Activated T-helper 17 cell treated with anti-CD3 and anti-CD28 coated beads, Interleukin-2, amount 50 U/mL, for 72 hours (primary cell): ENCODE data around the gene ASB6. TPM values are rescaled to one million over a fixed set of nuclear protein-coding genes. Genes with fewer than 3 reads are reported as not detected.

ENCODE experiments used
- ATAC-seq: fragments of 150-1000 bp; cut with Tn5 transposase; replicated peaks from 2 replicates; pipeline ENCODE4 v1.10.0; 2021; ENCODE audit warnings: mild to moderate bottlenecking, moderate library complexity
- H3K27ac Mint-ChIP-seq: one replicate; pipeline ENCODE4 v1.8.0; 2022; ENCODE audit warnings: mixed read lengths
- H3K27me3 Mint-ChIP-seq: one replicate; pipeline ENCODE4 v1.8.0; 2022; ENCODE audit warnings: mixed read lengths
- H3K36me3 Mint-ChIP-seq: one replicate; pipeline ENCODE4 v1.8.0; 2022; ENCODE audit warnings: low read depth, mild to moderate bottlenecking, mixed read lengths
- H3K4me1 Mint-ChIP-seq: one replicate; pipeline ENCODE4 v1.8.0; 2022; ENCODE audit warnings: mixed read lengths
- H3K4me3 Mint-ChIP-seq: one replicate; pipeline ENCODE4 v1.8.0; 2022; ENCODE audit warnings: mild to moderate bottlenecking, mixed read lengths
- H3K9me3 Mint-ChIP-seq: one replicate; pipeline ENCODE4 v1.8.0; 2022; ENCODE audit warnings: mixed read lengths
- total RNA-seq, 2 donors: library from RNA; stranded (reverse); gene quantifications; one replicate each; pipeline ENCODE4 v1.2.3, GENCODE V29; 2022

The ASB6 gene
- total RNA-seq, 2 donors from 2014 or later: 12.3 to 26.4 TPM

DNA sequence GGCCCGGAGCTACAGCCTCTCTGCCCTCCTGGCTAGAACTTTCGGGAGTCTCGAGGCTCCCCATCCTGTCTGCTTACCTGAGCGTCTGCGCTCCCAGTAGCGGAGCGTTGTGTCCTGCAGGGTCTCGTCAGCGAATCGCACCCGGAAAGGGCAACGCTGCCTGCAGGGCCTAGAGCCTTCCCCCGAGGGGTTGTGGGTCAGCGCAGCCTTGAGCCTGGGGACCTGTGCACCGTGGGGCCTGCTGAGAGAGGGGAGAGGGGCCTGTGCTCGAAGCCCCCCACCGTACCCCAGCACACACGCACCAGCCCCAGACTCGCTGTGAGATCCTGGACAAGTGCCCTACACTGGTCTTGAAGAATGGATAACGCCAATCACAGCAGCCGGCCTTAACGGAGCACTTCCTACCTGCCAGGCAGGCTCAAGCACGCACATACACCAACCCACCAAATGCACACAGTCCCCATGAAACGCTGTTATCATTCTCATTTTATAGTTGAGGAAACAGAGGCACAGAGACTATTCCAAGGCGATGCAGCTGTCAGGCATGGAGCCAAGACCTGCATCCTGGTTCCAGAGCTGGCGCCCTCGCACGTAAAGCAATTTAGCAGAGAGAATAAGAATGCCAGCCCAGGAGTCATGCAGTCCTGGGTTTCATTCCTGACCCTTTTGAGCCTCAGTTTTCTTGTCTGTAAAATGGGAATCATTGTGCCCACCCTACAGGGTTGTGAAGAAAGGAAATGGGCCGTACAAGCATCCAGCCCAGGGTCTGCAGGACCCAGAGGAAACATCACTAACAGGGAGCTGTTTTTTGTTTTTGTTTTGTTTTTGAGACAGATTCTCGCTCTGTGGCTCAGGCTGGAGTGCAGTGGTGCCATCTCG lies 26.3 kb downstream of the ASB6 start:
- no peak for ATAC-seq
- Mint-ChIP-seq H3K4me3 (no peak overlapping the region), H3K36me3 (no peaks in the 10 kb centered on the region), H3K4me1 (peaks cover 4% of the 10 kb centered on the region), H3K9me3 (no peaks in the 10 kb centered on the region), H3K27ac (no peak overlapping the region), H3K27me3 (peaks cover 10% of the 10 kb centered on the region)

DNA sequence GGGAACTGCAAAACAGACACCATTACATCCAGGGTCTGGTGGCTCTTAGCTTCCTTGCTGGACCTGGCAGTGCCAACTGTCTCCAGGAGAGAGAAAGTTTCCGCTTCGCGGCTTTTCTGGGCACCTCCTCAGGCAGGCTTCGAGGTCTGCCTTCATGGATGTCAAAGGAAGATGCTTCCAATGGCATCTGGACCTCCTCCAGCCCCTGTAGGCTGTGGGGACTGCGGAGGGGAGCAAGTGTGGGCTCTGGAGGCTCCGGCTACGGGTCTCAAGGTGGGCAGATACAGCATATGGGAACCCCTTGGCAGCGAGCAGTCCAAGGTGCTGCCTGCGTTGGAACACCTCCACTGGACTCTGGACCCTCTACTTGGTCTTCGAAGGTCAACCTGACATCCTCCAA lies 27.0 kb downstream of the ASB6 start:
- no peaks in the 10 kb centered on the region for H3K36me3 Mint-ChIP-seq
- H3K4me1 Mint-ChIP-seq: peaks cover 5% of the 10 kb centered on the region
- H3K4me3 Mint-ChIP-seq: no peak overlapping the region
- no peaks in the 10 kb centered on the region for H3K9me3 Mint-ChIP-seq
- peaks cover 10% of the 10 kb centered on the region for H3K27me3 Mint-ChIP-seq
- no peak for ATAC-seq
- no peak overlapping the region for H3K27ac Mint-ChIP-seq

DNA sequence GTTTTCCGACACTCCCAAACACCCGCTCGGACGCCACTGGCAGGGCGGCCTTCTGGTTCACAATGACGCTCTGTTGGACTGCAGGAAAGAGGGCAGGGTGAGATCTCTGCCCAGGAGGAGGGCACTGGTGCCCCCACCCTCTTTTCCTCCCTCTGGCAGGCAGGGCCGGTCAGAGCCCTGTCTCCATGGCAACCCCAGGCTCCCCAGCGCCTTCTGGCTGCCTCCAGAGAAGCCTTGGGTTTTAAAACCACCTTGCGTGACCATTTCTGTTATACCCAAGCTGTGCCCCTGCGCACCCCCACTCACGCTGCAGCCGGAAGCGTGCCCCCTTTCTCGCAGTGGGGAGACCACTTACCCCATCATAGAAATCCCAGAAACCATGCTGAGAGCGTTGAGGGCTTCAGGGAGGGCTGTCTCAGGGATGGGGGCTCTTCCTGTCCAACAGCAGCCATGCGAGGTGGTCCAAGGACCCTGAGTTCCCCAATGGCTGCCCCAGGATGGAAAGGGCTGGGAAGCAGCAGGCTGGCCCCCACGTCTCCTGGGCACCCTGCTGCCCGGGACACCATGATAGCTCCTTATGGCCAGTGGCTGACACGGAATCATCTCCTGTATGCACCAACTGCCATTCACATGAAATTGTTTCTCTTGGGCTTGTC lies 28.3 kb downstream of the ASB6 start:
- no peak overlapping the region for H3K4me3 Mint-ChIP-seq
- H3K4me1 Mint-ChIP-seq: peaks cover 9% of the 10 kb centered on the region
- H3K27ac Mint-ChIP-seq: no peak overlapping the region
- no peaks in the 10 kb centered on the region for H3K36me3 Mint-ChIP-seq
- peaks cover 5% of the 10 kb centered on the region for H3K27me3 Mint-ChIP-seq
- ATAC-seq: no peak
- H3K9me3 Mint-ChIP-seq: no peaks in the 10 kb centered on the region

DNA sequence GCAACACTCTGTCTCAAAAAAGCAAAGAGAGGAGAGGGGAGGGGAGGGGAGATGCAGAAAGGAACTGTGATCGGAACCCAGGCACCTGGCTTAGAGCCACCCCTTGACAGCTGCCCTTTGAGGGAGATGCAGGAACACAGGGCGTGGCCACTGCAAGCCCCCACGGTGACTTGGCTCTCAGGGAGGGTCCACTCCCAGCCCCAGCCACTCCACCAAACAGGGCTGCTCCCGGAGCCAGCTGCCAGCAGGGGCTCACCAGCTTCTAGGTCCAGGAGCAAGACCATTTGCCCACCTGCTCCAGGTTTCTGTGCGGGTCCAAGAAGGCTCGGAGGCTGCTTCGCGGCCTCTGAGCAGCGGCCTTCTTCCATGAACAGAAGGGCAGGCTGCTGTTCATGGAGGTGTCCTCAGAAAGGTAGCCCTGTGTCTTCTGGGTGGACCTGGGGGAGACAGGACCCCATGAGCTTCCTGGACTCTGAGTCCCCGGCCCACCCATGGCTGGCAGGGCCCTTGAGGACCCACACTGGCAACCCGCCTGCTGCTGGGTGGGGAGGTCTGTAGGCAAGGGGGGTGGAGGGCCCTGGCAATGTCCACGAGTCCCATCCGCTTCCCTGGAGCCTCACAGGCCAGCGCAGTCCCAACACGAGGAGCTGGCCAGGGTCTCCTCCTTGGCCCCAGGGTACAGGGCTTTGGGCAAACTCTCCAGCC lies 29.0 kb downstream of the ASB6 start:
- no peak for ATAC-seq
- no peaks in the 10 kb centered on the region for H3K9me3 Mint-ChIP-seq

GRCh38 chr9:129612123-129612522 lies 29.8 kb downstream of the ASB6 start:
- no peak overlapping the region for H3K27ac Mint-ChIP-seq
- H3K36me3 Mint-ChIP-seq: no peaks in the 10 kb centered on the region
- H3K4me1 Mint-ChIP-seq: peaks cover 9% of the 10 kb centered on the region
- ATAC-seq: no peak
- no peak overlapping the region for H3K4me3 Mint-ChIP-seq
- H3K27me3 Mint-ChIP-seq: no peaks in the 10 kb centered on the region
- H3K9me3 Mint-ChIP-seq: no peaks in the 10 kb centered on the region

More for the DNA sequence above, 29.0 kb downstream of the ASB6 start:
- H3K27me3 Mint-ChIP-seq: no peaks in the 10 kb centered on the region
- H3K36me3 Mint-ChIP-seq: no peaks in the 10 kb centered on the region
- no peak overlapping the region for H3K27ac Mint-ChIP-seq
- H3K4me3 Mint-ChIP-seq: no peak overlapping the region
- peaks cover 5% of the 10 kb centered on the region for H3K4me1 Mint-ChIP-seq

GRCh38 chr9:129611307-129611800 lies 30.6 kb downstream of the ASB6 start:
- H3K9me3 Mint-ChIP-seq: no peaks in the 10 kb centered on the region
- H3K27ac Mint-ChIP-seq: peak overlapping the region; percentile 76
- no peak for ATAC-seq
- no peaks in the 10 kb centered on the region for H3K27me3 Mint-ChIP-seq
- no peaks in the 10 kb centered on the region for H3K36me3 Mint-ChIP-seq
- peaks cover 9% of the 10 kb centered on the region for H3K4me1 Mint-ChIP-seq
- H3K4me3 Mint-ChIP-seq: peak overlapping the region; percentile 72

- Mint-ChIP-seq H3K4me3 (peak overlapping the region; percentile 72), H3K9me3 (no peaks in the 10 kb centered on the region), H3K36me3 (no peaks in the 10 kb centered on the region), H3K27me3 (no peaks in the 10 kb centered on the region), H3K27ac (peak overlapping the region; percentile 76), H3K4me1 (peaks cover 9% of the 10 kb centered on the region)
- ATAC-seq: peak; percentile 66
Observed at GRCh38 chr9:129610473-129611306, 31.3 kb downstream of the ASB6 start.

- Mint-ChIP-seq H3K36me3 (no peaks in the 10 kb centered on the region), H3K9me3 (no peaks in the 10 kb centered on the region), H3K27ac (peak overlapping the region; percentile 86), H3K27me3 (no peaks in the 10 kb centered on the region), H3K4me1 (peaks cover 9% of the 10 kb centered on the region), H3K4me3 (peak overlapping the region; percentile 81)
- peak; percentile 11 for ATAC-seq
Observed at GRCh38 chr9:129610213-129610472, 31.8 kb downstream of the ASB6 start.

DNA sequence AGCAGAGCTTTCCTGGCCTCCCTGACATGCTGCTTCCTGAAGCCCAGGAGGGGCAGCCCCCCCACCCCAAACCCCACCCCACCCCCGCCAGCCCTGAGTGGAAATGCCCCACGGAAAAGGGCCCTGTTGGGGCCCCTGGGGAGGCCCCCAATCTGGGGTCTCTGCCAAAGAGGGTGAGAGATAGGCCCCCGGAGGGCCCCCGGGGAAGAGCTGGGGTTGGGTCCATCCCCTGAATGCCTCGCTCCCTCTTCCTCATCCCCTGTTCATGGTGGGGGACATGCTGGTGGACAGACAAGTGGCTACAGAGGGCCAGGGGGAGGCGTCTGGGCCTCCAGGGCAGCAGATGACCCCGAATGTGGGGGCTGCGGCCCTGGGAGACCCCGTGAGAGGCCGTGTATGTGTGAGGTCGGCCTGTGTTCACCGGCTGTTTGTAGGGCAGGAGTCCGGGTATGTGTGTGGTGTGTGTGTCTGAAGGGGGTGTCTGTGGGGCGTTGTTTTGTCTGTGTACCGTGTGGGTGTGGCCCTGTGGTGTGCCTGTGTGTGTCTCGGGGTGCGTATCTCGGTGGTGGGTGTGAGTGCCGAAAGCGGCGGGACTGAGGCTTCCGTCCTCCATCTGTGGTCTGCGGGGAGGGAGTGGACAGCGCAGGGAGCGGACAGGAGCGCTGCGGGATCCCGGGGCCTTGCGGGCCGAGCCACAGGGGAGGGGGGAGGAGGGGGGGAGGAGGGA lies 32.3 kb downstream of the ASB6 start:
- Mint-ChIP-seq H3K27ac (peak overlapping the region; percentile 86), H3K4me1 (peaks cover 11% of the 10 kb centered on the region), H3K36me3 (no peaks in the 10 kb centered on the region), H3K4me3 (peak overlapping the region; percentile 81), H3K9me3 (no peaks in the 10 kb centered on the region), H3K27me3 (no peaks in the 10 kb centered on the region)
- peak; percentile 51 for ATAC-seq

DNA sequence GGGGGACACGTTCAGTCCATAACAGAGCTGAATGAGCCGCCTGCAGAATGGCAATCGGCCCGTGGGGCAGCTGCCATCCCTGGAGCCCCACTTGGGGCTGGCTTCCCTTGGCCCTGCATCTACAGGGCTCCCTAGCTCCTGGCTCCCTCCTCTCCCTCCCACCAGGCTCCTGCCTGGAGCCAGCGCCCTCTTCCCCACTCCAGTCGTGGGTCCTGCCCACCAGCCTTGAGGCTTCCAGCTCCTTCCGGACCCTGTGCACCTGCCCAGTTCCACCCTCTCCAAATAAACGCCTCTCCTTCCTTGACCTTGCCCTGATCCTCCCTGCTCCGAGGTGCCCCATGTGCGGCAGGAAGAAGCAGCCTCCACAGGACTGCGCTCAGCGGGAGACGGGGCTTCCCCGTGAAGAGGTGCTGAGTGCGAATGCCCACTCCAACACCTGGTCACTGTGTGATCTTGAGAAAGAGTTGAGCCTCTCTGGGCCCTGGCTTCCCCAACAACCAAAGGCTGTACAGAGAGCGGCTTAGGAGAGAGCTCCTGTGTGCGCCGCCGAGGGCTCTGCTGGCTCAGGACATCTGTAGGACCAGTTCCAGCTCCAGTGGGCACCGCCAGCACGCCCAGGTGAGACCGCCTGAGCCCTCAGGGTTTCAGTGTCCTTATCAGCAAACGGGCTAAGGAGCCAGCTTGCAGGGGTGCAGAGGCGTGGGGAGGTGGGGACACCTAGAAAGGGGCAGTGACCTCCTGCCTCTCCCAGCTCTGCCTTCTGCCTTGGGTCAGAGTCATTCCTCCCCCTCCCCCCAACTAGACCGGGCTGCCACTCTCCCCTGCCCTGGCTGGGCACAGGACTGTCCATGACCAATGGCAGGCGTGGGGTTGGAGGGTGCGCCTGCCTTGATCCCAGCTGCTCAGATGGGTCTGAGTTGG lies 33.1 kb downstream of the ASB6 start:
- Mint-ChIP-seq H3K4me3 (peak overlapping the region; percentile 81), H3K27ac (no peak overlapping the region), H3K9me3 (no peaks in the 10 kb centered on the region), H3K4me1 (peaks cover 14% of the 10 kb centered on the region), H3K36me3 (no peaks in the 10 kb centered on the region), H3K27me3 (no peaks in the 10 kb centered on the region)
- no peak for ATAC-seq

GRCh38 chr9:129607027-129607387 lies 34.9 kb downstream of the ASB6 start:
- peak overlapping the region; percentile 57 for H3K27ac Mint-ChIP-seq
- no peaks in the 10 kb centered on the region for H3K36me3 Mint-ChIP-seq
- H3K4me3 Mint-ChIP-seq: peak overlapping the region; percentile 16
- no peaks in the 10 kb centered on the region for H3K27me3 Mint-ChIP-seq
- no peaks in the 10 kb centered on the region for H3K9me3 Mint-ChIP-seq
- peaks cover 14% of the 10 kb centered on the region for H3K4me1 Mint-ChIP-seq
- no peak for ATAC-seq

DNA sequence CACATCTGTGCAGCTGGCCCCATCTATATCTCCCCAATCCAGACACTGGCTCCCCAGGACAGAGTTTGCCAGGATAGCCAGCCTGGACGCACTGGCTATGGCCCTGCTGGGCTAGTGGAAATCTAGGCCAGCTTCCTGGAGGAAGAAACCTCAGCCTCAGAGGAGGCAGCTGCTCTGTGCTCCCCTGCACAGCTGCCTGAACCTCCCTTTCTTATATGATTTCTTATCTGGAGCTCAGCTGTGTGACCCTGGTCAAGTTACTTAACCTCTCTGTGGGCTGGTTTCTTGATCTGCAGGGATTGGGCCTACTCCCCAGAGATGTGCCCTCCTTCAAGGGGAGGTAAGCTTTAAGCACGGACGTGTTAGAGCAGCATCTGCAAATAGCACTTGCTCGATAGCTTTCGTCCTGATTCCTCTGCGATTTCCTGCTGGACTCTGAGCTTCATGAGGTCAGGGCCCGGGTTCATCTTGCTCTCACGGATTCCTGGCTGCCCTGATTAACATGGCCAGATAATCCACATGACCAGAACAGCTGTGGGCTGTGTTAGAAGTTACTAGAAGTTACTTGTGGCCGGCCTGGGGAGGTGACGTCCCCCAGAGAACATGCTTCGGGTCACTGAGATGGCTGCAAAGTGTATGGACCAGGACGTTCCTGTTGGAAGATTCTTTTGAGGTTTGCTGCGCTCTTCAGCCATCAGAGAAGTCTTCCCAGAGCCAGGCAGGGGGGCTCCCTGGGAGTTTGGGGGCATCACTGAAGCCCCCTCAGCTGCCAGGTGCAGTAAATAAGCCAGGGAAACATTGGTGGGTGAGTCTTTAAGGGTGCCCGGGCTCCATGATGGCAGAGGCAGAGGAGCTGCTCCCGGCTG lies 35.6 kb downstream of the ASB6 start:
- Mint-ChIP-seq H3K4me1 (peaks cover 14% of the 10 kb centered on the region), H3K36me3 (no peaks in the 10 kb centered on the region), H3K27ac (peak overlapping the region; percentile 57), H3K27me3 (no peaks in the 10 kb centered on the region), H3K4me3 (no peak overlapping the region), H3K9me3 (no peaks in the 10 kb centered on the region)
- ATAC-seq: no peak
